TTC549 (cell line): ENCODE measurements around the gene DMD.
"Not testable (repeated sequence)": the region's sequence is repeated elsewhere in the genome, so short reads cannot be mapped to it uniquely, and the experiment has no call there.

Experiments used
- FAIRE-seq: peaks from 2 replicates; lab custom pipeline; 2012; peaks lifted over from hg19 to GRCh38; lab: Jason Lieb, UNC

The DMD gene

DNA sequence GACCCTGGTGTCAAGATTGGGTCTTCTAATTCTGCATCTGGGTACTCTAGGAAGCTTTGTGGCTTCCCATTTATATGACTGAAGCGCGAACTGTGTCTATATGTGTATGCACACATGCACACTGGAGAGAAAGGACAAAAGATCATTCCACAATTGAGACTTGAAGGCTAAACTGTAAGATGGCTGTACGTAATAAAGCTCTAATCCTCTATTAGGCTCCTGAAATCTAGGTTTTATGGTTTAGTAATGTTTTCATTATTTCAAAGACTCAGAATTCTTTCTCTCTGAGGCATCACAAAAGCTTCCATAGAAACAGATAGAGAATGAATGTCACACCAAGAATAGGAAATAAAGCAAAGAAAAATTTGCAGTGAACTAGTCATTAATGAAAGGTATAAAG, 1818.8 kb downstream of the DMD start:
- FAIRE-seq = no peak

DNA sequence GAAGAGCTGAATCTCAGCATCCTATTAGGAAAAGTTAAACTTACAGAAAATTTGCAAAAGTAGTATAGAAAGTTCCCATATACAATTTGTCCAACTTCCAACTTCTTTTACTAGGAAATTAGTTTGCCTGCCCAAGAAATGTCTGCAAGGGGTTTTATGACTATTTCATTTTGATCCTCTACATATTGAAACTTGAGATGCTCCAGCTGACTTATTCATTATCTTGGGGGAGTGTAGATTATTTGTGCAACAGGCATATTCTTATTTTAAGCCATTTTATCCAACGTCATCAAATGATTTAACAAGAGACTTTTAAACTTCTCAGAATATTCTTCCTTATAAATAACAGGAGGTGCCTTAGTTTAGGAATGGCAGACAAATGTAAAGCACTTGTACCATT, 1822.4 kb downstream of the DMD start:
- FAIRE-seq = no peak

DNA sequence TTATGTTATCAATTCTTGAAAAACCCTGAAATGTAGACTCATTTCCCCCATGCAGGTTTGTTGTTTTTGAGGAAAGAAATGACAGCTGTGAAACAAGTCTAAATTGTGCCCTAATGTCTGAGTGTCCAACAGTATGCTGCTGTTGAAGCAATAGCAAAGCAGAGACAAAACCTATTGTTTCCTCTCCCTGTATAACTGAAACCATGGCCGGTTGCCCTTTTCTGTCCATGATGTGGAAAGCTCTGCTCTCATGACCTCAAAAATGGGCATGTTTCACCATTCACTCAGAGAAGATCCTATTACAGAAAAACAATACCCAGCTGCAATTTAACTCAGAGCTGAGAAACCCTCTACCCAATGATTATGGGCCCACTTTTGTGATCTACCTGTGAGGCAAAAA, 1826.9 kb downstream of the DMD start:
- no peak for FAIRE-seq

DNA sequence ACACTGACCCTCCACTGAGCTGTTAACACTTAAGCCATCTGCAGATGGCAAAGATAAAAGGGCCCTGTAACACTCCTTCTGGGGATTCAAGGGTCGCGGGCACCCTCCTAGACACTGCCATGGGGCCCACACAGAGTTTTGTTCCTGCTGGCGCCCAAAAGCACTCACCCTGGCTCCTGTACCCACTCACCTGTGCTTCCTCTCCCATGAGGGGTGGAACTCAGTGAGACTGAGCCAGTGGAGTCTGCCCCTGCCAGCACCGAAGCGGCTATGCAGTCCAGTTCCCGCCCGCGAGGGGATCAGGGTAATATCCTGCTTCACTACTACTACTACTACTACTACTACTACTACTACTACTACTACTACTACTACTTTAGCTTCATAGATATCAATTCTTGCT, 1827.4 kb downstream of the DMD start:
- FAIRE-seq = no peak

DNA sequence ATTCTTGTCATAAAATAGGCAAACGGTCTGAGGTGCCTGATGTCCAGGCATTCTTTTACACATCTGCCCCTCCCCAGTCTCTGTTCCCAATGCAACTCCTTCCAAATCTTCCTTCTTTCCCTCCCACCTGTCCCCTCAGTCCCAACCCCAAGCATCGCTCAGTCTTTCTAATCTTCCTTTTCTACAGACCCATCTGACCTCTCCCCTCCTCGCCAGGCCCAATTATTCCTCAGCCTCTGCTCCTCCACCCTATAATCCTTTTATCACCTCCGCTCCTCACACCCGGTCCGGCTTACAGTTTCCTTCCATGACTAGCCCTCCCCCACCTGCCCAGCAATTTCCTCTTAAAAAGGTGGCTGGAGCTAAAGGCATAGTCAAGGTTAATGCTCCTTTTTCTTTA, 1832.4 kb downstream of the DMD start:
- FAIRE-seq = not testable (repeated sequence)

DNA sequence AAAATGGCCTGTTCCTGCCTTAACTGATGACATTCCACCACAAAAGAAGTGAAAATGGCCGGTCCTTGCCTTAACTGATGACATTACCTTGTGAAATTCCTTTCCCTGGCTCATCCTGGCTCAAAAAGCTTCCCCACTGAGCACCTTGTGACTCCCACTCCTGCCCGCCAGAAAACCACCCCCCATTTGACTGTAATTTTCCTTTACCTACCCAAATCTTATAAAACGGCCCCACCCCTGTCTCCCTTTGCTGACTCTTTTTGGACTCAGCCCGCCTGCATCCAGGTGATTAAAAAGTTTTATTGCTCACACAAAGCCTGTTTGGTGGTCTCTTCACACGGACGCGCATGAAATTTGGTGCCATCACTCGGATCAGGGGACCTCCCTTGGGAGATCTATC, 1833.5 kb downstream of the DMD start:
- not testable (repeated sequence) for FAIRE-seq

DNA sequence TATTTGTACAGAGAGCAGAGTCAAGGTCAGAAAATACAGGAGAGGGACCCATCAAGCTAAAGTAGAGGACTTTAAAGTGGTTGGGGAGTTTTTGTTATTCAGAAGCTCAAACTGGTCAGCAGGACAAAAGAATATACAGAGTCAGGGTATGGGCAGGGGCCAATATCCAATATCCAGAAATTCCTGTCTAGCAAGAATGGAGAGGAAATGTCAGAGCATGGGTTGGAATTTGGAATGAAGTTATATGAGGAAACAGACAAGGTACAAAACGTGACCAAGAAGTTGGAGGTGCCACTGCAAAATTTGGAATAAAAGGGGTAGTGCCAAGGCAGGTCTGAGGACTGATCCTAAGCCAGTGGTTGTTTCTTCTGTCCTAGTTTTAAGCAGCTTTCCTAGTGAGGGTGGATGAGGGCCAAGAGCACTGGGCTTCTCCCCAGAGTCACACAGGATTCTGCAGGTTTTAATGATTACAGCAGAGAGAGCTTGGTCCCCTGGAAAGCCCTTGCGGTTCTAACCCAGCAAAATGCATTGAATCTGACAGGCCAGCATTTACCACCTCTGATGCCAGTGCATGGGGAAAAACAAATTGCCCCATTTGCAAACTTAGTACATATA, 1834.8 kb downstream of the DMD start:
- no peak for FAIRE-seq

DNA sequence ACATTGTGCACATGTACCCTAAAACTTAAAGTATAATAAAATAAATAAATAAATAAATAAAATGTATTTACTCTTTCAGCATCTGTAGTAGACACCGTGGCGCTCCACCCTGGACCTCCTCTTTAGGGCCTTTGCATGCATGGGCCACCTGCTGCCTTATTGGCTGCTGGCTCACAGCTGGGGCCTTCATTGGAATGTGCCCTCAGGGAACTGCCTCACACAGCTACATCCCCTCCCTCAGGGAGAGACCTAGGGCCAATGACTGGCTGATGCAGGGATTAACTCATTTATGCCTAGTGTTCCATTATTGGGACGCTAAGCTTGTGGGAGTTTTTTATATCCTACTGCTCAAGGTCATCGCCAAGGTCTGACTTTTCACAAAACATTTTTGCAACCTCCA, 1836.6 kb downstream of the DMD start:
- FAIRE-seq = no peak

DNA sequence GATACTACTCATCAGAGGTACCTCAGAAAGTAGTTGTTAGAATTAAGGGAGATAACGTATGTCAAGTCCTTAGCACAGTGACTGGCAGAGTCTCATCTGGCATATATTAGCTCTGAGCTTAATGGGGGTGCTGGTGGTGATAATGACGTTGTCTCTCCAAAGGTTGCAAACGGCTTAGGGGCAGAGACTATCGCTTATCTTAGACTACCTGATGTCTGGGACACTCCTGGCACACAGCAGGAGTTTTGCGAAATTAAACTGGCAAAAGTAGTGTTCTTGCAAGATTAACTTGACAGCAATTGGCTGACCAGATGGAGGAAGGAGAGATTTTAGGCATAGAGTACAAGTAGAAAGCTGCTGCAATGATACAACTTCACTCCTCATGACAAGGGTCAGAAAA, 1839.4 kb downstream of the DMD start:
- no peak for FAIRE-seq

DNA sequence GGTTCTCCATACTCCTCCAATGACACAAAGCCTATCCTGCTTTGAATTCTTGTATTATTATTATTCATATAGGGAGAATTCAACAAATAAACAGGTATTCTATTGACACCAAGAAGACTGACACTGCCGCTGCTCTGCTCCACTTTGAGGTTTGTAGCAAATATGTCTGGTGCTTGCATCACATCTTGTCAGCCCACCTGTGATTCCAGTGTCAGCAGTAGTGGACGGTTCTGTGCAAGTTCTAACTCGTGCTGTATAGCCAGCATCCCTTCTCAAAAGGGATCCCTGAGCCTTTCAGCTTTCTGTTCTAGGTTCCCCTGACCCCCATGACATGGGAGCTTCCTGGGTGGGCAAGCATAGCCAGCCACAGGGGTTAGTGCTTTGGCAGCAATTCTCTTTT, 1843.5 kb downstream of the DMD start:
- FAIRE-seq = no peak

DNA sequence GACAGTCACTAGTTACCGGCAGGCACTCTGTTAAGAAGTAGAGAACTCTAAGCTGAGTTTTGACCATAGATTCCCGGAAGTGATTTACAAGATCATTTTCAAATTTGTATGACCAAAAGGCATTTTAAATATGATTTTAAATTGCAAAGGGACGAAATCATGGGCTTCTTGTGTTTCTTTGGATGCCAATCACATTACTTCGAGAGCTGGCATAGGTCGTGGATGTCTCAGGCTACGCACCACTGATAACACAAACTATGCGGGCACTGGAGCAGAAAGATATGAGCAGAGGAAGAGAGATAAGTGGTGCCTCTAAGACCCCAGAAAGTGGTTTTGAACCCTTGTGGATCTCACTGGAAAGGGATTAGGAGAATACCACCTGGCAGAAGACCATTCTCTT, 1845.3 kb downstream of the DMD start:
- FAIRE-seq = no peak

DNA sequence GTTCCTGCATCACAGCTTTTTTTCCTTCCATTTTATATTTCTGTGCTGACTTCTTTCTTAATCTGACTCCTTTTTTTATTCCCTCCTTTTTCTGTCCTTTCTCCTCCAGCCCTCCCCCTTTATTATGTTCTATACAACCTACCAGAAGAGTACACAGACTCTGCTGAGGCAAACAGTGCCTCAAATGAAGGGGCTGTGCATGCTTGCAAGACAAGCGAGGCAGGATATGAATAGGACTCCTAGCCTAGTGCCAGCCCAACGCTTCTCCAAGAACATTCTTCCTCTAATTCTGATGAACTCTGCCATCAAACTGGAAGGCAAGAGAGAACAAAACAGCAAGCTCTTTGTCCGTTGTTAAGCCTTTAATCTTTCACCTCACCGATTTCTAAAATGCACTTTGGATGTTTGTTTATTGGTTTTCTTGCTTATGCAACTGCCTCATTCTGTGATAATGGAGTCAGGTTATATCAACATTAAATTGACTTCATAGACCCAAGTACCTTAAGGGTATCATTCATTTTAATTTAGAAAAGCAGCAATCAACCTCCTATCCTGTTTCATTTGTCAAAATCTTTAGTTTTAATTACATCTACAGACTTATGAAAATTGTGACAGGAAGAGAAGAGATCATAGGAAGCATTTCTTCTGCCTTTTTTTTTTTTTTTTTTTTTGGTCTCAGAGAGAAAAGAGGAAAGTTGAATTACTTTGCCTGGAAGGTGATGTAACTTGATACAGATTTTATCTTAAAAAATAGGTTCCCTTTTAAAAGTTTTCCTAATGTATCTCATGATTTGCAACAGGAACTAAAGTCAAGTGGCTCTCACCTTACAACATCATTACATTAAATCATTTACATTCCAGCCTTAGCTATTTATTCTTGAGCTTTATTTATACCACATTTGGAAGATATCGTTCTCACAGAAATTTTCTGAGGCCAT, 1854.8 kb downstream of the DMD start:
- no peak for FAIRE-seq

DNA sequence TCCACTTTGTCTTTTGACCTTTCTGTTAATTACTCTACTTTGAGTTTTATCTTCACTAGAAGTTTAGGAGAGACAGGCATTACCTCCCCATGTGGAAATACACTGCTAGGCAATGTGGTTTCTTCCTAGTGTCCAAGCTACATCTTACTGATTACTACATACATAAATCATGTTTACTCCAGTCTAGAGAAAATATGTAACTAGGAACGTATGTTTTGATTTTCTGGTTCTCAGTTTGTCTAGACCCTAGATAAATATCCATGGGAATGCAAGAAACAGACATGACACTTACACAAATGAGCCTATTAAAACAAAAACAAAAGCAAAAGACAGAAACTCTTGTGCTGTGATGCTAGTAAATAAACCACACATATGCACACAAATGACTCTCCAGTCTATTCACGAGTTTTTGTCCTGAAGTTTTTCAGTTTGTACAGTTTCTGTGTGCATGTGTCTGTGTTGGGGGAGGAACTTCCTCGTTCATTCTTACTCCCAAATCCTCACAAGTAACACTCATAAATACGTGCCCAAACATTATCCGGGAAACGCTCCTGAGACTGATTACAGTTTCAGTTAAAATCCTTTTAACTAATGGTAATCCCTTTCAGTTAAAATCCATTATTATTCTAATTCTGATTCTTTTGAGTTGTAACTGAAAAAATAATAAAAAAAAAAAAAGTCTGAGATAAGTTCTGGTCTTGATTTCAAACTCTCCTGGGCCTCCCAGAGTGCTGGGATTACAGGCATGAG, 1856.0 kb downstream of the DMD start:
- FAIRE-seq = no peak

DNA sequence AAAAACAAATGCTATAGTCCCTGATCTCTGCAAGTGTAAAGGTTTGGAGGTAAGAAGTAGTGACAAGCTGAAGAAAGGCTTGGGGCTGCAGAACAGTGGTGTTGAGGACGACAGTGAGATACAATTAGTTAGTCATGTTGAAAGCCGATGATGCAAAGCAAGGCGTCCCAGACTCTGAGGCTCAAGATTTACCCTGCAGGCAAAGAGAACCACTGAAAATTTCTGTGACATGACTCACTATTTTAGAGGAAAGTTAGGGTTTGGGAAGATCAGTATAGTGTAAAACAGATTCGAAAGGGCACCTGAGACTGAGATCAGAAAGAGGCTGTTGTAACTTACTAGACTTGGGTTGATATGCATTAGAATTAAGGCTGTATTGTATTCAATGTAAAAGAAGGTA, 1858.3 kb downstream of the DMD start:
- no peak for FAIRE-seq

DNA sequence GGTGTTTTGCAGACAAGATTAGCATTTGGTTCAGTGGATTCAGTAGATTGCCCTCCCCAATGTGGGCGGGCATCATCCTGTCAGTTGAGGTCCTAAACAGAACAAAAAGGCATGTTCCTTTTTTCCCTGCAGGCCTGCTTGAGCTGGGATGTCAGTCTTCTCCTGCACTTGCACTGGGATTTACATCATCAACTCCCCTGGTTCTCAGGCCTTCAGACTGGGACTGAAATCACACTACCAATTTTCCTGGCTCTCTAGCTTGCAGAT, 1860.6 kb downstream of the DMD start:
- no peak for FAIRE-seq

DNA sequence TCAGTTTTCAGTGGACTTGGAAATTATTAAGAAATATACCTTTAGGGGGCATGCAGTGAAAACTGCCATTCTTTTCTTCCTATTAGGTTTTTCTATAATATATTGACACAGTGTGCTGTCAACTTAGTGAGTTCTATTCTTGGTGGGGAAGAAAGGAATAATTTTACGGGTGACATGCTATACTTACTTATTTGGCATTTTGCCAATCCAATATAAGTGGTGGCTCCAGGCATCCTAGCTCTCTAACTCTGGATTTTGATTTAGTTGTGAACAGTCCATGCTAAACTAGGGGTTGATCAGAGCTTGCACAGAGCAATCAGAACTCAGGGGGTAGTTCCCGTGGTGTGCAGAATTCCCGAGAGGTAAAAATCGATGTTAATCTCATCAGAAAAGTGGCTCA, 1861.8 kb downstream of the DMD start:
- no peak for FAIRE-seq

DNA sequence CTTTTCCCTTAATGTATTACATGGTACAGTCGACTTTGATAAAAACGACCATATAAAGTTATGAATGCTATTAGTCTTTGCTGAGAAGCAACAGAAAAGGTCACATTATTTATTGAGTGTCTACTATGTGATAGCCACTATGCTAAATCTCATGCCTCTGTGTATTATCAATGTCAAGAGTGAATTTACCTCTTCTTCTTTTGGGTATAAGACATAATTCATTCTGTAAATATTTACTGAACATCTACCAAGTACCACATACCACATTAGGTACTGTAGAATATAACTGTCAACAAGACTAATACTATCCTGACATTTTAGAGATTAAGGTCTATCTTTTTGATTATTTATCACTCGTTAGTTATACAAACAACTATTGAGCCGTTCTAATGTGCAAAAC, 1870.8 kb downstream of the DMD start:
- FAIRE-seq = no peak

DNA sequence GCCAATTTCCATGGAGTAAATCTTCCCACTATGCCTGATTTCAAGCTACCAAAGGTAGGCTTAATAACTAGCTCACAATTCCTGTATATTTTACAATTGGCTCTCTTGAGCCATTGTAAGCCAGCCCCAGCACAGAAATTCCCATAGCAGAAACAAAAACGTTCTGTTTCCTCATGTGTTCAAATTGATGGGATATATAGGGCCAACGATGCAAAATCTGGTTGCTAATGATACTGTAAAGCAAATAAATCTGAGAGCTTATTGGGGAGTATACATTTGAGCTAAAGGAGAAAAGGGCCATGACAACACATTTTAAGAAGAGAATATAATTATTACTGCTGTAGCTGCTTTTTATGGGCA, 1872.4 kb downstream of the DMD start:
- FAIRE-seq = no peak

DNA sequence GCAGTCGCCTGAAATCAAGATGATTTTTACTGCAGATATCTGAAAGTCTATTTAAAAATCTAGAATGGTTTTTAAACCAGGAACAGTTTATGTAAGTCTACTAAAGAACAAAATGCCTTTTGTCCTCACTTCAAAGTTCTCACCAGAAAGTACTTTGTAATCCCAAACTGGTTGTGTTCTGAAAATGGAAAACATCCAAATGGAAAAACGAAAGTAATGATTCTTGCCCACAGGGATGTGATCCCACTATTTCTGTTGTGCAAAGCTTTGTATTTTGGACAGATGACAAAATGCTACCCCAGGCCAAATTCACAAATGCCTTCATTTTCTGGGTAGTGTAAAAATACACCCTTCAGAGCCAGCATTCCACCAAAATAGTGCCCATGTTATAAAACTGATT, 1874.0 kb downstream of the DMD start:
- no peak for FAIRE-seq

DNA sequence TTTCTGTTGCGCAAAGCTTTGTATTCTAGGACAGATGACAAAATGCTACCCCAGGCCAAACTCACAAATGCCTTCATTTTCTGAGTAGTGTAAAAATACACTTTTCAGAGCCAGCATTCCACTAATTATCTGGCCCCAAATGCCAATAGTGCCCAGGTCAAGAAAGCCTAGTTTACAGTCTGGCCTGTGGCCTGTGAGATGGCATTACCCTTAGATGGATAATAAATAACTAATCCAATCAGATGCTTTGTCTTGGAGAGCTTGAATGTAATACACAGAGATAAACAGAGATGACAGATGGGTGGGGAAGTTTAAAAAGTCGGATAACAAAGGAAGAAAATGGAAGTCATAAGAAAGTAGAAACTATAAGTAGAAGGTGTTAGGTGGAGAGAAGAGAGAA, 1874.9 kb downstream of the DMD start:
- FAIRE-seq = no peak

DNA sequence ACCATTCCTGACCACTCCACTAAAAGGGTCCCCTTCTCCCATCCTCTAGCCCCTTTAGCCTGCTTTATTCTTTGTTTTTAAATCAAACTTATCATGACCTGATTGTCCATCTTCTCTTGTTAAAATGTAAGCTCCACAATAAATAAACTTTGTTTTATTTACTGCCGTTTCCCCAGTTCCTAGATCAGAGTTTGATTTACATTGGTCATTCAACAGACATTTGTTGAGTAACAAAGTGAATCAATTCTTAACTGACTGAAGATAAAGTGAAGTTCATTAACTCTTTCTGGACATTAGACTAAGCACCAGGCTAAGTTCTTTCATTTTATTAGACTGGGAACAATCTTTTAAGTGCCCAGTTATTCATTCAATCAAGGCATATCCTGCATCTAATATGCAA, 1876.4 kb downstream of the DMD start:
- no peak for FAIRE-seq

DNA sequence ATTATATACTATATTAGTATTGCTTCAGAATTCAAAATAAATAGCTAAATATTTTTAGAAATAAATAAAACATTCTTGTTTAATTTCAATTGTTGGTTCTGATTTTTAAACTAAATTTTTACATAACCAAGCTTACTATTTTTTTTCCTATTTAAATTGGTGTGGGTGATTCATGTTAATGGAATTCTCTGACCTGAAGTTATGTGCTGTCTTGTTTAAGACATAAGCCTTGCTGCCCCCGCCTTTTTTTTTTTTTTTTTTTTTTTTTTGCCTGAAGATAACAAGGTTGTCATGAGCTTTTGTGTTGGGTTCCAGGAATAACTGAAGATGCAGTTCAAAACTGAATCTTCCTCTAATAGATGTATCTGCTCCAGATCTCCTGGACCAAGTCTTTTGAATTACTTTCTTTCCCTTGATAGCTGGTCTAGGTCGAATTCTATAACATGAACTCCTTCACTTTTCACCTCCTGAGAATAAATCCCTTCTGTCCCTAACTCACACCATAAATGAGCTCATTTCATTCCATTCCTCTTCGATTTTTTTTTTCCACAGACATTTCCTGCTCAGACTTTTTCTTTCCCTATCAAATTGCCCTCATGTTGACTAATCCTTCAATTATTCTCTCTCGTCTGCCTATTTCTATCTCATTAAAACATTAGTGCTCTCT, 1878.1 kb downstream of the DMD start:
- FAIRE-seq = no peak

DNA sequence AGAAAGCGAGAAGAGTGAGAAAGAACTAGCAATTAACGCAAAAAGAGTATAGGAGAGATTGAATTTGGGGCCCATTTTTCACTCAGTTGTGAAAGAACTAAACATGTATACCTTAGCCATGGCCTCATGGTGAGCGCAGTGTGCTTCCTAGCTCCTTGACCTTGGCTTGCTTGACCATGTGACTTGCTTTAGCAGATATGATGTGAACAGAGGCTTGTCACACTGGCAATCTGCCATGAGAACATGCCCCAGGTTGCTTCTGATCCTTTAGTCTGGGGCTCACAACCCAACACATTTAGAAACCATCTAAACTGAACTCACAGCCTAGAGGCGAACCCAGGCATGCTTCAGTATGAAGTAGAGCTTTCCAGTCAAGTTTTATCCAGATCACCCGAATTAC, 1879.4 kb downstream of the DMD start:
- no peak for FAIRE-seq
